ENCODE data around the gene PAXX. TPM values are rescaled to one million over a fixed set of nuclear protein-coding genes. Genes with fewer than 3 reads are reported as not detected.
"Not testable (repeated sequence)": the region's sequence is repeated elsewhere in the genome, so short reads cannot be mapped to it uniquely, and the experiment has no call there.

Gene PAXX
- total RNA-seq, 1 donor from 2014 or later, result 57.3 TPM

GRCh38 chr9:137000177-137000930, 8.1 kb downstream of the PAXX start:
- DNase-seq (ENCODE audit: low read depth), result peak; percentile 41

GRCh38 chr9:137001857-137002645, 9.8 kb downstream of the PAXX start:
- no peak for DNase-seq (ENCODE audit: low read depth)

GRCh38 chr9:137002646-137003041, 10.4 kb downstream of the PAXX start:
- no peak for DNase-seq (ENCODE audit: low read depth)

GRCh38 chr9:137004285-137004684, 12.1 kb downstream of the PAXX start:
- not testable (repeated sequence) for DNase-seq (ENCODE audit: low read depth)

- DNase-seq (ENCODE audit: low read depth), result no peak
Measured at GRCh38 chr9:137006116-137007003, 14.1 kb downstream of the PAXX start.

GRCh38 chr9:137007108-137007815, 15.0 kb downstream of the PAXX start:
- no peak for DNase-seq (ENCODE audit: low read depth)

- no peak for DNase-seq (ENCODE audit: low read depth)
Measured at GRCh38 chr9:137007816-137008270, 15.6 kb downstream of the PAXX start.

- no peak for DNase-seq (ENCODE audit: low read depth)
Measured at GRCh38 chr9:137008312-137008711, 16.1 kb downstream of the PAXX start.

- DNase-seq (ENCODE audit: low read depth), result no peak
Measured at GRCh38 chr9:137009217-137009616, 17.0 kb downstream of the PAXX start.

GRCh38 chr9:137009938-137010732, 17.9 kb downstream of the PAXX start:
- DNase-seq (ENCODE audit: low read depth), result no peak

GRCh38 chr9:137011156-137011555, 18.9 kb downstream of the PAXX start:
- no peak for DNase-seq (ENCODE audit: low read depth)

GRCh38 chr9:137011907-137012675, 19.9 kb downstream of the PAXX start:
- DNase-seq (ENCODE audit: low read depth), result no peak

GRCh38 chr9:137012694-137013570, 20.7 kb downstream of the PAXX start:
- no peak for DNase-seq (ENCODE audit: low read depth)

GRCh38 chr9:137013571-137013940, 21.3 kb downstream of the PAXX start:
- DNase-seq (ENCODE audit: low read depth), result no peak

- no peak for DNase-seq (ENCODE audit: low read depth)
Measured at GRCh38 chr9:137014166-137014565, 21.9 kb downstream of the PAXX start.

GRCh38 chr9:137014776-137015539, 22.7 kb downstream of the PAXX start:
- no peak for DNase-seq (ENCODE audit: low read depth)

- no peak for DNase-seq (ENCODE audit: low read depth)
Measured at GRCh38 chr9:137015540-137015930, 23.3 kb downstream of the PAXX start.
